ENCODE measurements around the gene HIBADH. TPM values are rescaled to one million over a fixed set of nuclear protein-coding genes. Genes with fewer than 3 reads are reported as not detected.

HIBADH gene
- total RNA-seq, 1 experiment from 2014 or later, result 33.7 TPM

DNA sequence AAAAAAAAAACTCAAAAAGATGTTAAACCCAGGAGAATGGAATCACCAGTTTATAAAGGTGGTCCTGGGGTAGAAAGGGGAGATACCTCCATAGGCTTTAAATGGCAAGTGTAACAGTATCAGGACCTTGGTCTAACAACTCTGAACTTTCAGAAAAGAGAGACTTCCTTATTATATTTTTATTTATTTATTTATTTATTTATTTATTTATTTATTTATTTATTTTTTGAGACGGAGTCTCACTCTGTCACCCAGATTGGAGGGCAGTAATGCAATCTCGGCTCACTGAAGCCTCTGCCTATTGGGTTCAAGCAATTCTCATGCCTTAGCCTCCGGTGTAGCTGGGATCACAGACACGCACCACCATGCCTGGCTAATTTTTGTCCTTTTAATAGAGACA lies 12.4 kb downstream of the HIBADH start:
- Mint-ChIP-seq H3K36me3 (ENCODE audit: insufficient read depth, unreplicated experiment) (peaks cover 15% of the 10 kb centered on the region), H3K4me1 (ENCODE audit: low read depth, unreplicated experiment) (peaks cover 14% of the 10 kb centered on the region), H3K4me3 (ENCODE audit: unreplicated experiment) (no peak overlapping the region), H3K27me3 (ENCODE audit: insufficient read depth, unreplicated experiment) (no peaks in the 10 kb centered on the region), H3K27ac (ENCODE audit: unreplicated experiment) (no peak overlapping the region), H3K9me3 (ENCODE audit: unreplicated experiment) (no peaks in the 10 kb centered on the region)
- no peaks in the 10 kb centered on the region for H3K9me3 ChIP-seq
- intact Hi-C loops (cut with micrococcal nuclease; ENCODE audit: unreplicated experiment), result no loop called here
- ChIA-PET CTCF (no interaction called here), POLR2A (no interaction called here)
- no peak overlapping the region for H3K4me3 ChIP-seq (ENCODE audit: low read depth, low read length)
- TF ChIP-seq, protein P1, sequence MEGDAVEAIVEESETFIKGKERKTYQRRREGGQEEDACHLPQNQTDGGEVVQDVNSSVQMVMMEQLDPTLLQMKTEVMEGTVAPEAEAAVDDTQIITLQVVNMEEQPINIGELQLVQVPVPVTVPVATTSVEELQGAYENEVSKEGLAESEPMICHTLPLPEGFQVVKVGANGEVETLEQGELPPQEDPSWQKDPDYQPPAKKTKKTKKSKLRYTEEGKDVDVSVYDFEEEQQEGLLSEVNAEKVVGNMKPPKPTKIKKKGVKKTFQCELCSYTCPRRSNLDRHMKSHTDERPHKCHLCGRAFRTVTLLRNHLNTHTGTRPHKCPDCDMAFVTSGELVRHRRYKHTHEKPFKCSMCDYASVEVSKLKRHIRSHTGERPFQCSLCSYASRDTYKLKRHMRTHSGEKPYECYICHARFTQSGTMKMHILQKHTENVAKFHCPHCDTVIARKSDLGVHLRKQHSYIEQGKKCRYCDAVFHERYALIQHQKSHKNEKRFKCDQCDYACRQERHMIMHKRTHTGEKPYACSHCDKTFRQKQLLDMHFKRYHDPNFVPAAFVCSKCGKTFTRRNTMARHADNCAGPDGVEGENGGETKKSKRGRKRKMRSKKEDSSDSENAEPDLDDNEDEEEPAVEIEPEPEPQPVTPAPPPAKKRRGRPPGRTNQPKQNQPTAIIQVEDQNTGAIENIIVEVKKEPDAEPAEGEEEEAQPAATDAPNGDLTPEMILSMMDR (IDR thresholded peaks at IDR 0.05; ENCODE audit: insufficient read depth in 1 of 2, low read depth in 1 of 2, low read length in 1 of 2, severe bottlenecking in 1 of 2, unreplicated experiment in 1 of 2), result no peak
- no peaks in the 10 kb centered on the region for H3K36me3 ChIP-seq (ENCODE audit: control insufficient read depth, insufficient read depth, low read length)
- H3K27me3 ChIP-seq (replicated peaks; ENCODE audit: control insufficient read depth, insufficient read depth, low read length), result no peaks in the 10 kb centered on the region
- no peak for DNase-seq
- H3K4me1 ChIP-seq, result no peaks in the 10 kb centered on the region
- no TSS peak for BruUV-seq (replicated peaks)

DNA sequence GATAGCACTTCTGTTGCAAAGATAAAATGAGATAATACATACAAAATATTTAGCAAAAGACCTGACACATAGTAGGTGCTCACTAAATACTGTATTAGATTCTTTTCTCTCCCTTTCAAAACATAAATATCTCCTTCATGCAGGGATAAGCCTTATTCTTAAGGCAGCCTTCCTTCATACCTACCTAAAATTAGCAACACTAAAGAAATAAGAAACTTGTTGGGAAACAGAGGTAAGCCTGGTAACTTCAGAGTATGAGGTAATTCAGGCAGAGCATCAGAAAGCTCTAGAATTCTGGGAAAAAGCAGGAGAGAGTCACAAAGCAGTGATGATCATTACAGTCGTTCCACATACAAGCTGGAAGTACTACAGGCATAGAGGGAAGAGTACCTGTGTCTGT lies 15.2 kb downstream of the HIBADH start:
- Mint-ChIP-seq H3K4me1 (ENCODE audit: low read depth, unreplicated experiment) (peaks cover 10% of the 10 kb centered on the region), H3K27ac (ENCODE audit: unreplicated experiment) (no peak overlapping the region), H3K9me3 (ENCODE audit: unreplicated experiment) (no peaks in the 10 kb centered on the region), H3K4me3 (ENCODE audit: unreplicated experiment) (no peak overlapping the region), H3K36me3 (ENCODE audit: insufficient read depth, unreplicated experiment) (peaks cover 15% of the 10 kb centered on the region), H3K27me3 (ENCODE audit: insufficient read depth, unreplicated experiment) (no peaks in the 10 kb centered on the region)
- no TSS peak for BruUV-seq (replicated peaks)
- DNase-seq, result no peak
- Histone ChIP-seq H3K9me3 (peaks cover 4% of the 10 kb centered on the region; the same call in 1 of the 2 replicates), H3K4me3 (ENCODE audit: low read depth, low read length) (no peak overlapping the region), H3K4me1 (no peaks in the 10 kb centered on the region), H3K36me3 (ENCODE audit: control insufficient read depth, insufficient read depth, low read length) (no peaks in the 10 kb centered on the region), H3K27me3 (replicated peaks; ENCODE audit: control insufficient read depth, insufficient read depth, low read length) (no peaks in the 10 kb centered on the region)
- intact Hi-C loops (cut with micrococcal nuclease; ENCODE audit: unreplicated experiment), result no loop called here
- TF ChIP-seq, protein P1 (IDR thresholded peaks at IDR 0.05; ENCODE audit: insufficient read depth in 1 of 2, low read depth in 1 of 2, low read length in 1 of 2, severe bottlenecking in 1 of 2, unreplicated experiment in 1 of 2), result no peak
- POLR2A ChIA-PET, result no interaction called here
- CTCF ChIA-PET, result no interaction called here

DNA sequence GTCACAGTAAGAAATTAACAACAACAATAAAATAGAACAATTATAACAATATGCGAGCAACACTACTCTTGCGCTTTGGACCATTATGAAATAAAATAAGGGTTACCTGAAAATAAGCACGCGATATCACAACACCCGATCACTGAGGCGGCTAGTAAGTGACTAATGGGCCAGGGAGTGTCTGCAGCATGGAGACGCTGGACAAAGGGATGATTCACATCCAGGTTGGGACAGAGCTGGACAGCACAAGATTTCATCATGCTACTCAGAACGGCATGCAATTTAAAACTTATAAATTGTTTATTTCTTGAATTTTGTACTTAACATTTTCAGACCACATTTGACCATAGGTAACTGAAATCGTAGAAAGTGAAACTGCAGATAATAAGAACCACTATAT lies 15.6 kb downstream of the HIBADH start:
- peaks cover 15% of the 10 kb centered on the region for H3K36me3 Mint-ChIP-seq (ENCODE audit: insufficient read depth, unreplicated experiment)
- ChIA-PET CTCF (no interaction called here), POLR2A (no interaction called here)
- Histone ChIP-seq H3K4me1 (peaks cover 4% of the 10 kb centered on the region; the same call in 1 of the 2 replicates), H3K27me3 (replicated peaks; ENCODE audit: control insufficient read depth, insufficient read depth, low read length) (no peaks in the 10 kb centered on the region), H3K9me3 (peaks cover 4% of the 10 kb centered on the region; the same call in 1 of the 2 replicates), H3K36me3 (ENCODE audit: control insufficient read depth, insufficient read depth, low read length) (no peaks in the 10 kb centered on the region), H3K4me3 (ENCODE audit: low read depth, low read length) (no peak overlapping the region)
- DNase-seq, result no peak
- intact Hi-C loops (cut with micrococcal nuclease; ENCODE audit: unreplicated experiment), result no loop called here
- no TSS peak for BruUV-seq (replicated peaks)
- H3K27ac Mint-ChIP-seq (ENCODE audit: unreplicated experiment), result no peak overlapping the region
- no peak overlapping the region for H3K4me3 Mint-ChIP-seq (ENCODE audit: unreplicated experiment)
- H3K27me3 Mint-ChIP-seq (ENCODE audit: insufficient read depth, unreplicated experiment), result no peaks in the 10 kb centered on the region
- H3K9me3 Mint-ChIP-seq (ENCODE audit: unreplicated experiment), result no peaks in the 10 kb centered on the region
- peaks cover 9% of the 10 kb centered on the region for H3K4me1 Mint-ChIP-seq (ENCODE audit: low read depth, unreplicated experiment)
- TF ChIP-seq, protein P1 (IDR thresholded peaks at IDR 0.05; ENCODE audit: insufficient read depth in 1 of 2, low read depth in 1 of 2, low read length in 1 of 2, severe bottlenecking in 1 of 2, unreplicated experiment in 1 of 2), result no peak
